GM12874 (cell line): ENCODE results near the gene ENTHD1.

Source experiments
- TF ChIP-seq, protein P1 (sequence below): IDR thresholded peaks from 2 replicates; pipeline ENCODE4 v1.5.1; 2011; ENCODE audit warnings: low read depth, mild to moderate bottlenecking, control low read depth, low read length, moderate library complexity; ENCODE audit not compliant: insufficient read depth

ENTHD1 gene

GRCh38 chr22:39789788-39790187 is 103.8 kb downstream of the ENTHD1 start:
- TF ChIP-seq, protein P1, sequence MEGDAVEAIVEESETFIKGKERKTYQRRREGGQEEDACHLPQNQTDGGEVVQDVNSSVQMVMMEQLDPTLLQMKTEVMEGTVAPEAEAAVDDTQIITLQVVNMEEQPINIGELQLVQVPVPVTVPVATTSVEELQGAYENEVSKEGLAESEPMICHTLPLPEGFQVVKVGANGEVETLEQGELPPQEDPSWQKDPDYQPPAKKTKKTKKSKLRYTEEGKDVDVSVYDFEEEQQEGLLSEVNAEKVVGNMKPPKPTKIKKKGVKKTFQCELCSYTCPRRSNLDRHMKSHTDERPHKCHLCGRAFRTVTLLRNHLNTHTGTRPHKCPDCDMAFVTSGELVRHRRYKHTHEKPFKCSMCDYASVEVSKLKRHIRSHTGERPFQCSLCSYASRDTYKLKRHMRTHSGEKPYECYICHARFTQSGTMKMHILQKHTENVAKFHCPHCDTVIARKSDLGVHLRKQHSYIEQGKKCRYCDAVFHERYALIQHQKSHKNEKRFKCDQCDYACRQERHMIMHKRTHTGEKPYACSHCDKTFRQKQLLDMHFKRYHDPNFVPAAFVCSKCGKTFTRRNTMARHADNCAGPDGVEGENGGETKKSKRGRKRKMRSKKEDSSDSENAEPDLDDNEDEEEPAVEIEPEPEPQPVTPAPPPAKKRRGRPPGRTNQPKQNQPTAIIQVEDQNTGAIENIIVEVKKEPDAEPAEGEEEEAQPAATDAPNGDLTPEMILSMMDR = no peak

DNA sequence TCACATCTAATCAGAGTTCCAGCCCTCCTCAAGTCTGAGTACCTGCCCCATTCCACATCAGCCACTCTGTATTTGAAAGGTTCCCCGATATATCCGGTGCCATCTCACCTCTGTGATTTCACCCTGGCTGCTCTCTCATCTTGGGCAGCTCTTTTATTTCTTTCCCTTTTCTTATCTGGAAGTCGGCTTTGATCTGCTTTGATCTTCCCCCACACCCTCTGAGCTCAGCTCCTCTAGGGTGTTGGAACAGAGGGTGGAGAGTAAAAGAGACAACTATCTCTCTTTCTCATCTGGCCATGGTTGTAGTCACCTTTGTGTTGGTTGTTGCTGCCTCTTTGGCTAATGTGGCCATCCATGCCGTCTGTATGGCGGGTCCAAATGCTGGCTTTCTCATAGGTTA is 108.3 kb downstream of the ENTHD1 start:
- TF ChIP-seq, protein P1 = no peak

- TF ChIP-seq, protein P1 = no peak
Measured at GRCh38 chr22:39777716-39778454, 115.7 kb downstream of the ENTHD1 start.

- TF ChIP-seq, protein P1 = no peak
Measured at GRCh38 chr22:39776295-39777009, 117.1 kb downstream of the ENTHD1 start.

GRCh38 chr22:39773976-39774539 is 119.5 kb downstream of the ENTHD1 start:
- TF ChIP-seq, protein P1 = no peak

DNA sequence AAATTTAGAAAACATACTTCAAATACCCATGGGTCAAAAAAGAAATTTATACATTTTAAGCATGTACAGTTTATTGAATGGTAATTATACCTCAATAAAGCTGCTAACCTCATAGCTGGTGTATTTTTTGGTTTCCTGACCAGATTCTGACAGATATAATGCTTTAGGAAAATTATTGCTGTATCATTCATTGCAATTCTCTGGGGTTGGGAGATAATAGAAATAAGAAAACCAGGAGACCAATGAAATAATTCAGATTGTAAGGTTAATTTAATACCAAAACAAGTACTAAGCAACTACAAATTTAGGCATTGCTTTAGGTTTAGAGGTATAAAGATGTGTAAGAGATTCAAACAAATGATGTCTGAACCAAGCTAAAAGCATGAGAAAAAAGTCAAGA is 120.1 kb downstream of the ENTHD1 start:
- TF ChIP-seq, protein P1 = no peak

DNA sequence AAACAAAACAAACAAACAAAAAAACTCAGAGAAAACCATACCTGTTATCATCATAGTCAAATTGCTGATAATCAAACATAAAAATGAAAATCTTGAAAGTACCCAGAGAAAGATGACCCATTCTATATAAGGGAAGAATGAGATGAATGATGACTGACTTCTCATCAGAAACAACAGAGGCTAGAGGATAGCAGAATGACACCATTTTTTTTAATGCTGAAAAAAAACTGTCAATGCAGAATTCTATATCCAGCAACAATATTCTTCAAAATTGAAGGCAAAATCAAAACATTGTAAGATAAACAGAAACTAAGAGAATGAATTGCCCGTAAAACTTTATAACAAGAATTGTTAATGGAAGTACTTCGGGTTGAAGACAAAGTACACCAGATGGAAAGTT is 122.1 kb downstream of the ENTHD1 start:
- TF ChIP-seq, protein P1 = no peak
